Muscle of arm (tissue), 14 donors: ENCODE results near the gene C1orf105. TPM values are rescaled to one million over a fixed set of nuclear protein-coding genes. Genes with fewer than 3 reads are reported as not detected.
"Not testable (repeated sequence)": the region's sequence is repeated elsewhere in the genome, so short reads cannot be mapped to it uniquely, and the experiment has no call there.

ENCODE experiments used
- DNase-seq: peaks from one replicate; pipeline ENCODE4 v3.0.0-alpha.2; 2013
- long read RNA-seq, 11 donors: transcript quantifications; one replicate each; lab custom pipeline, GENCODE V29; 2026
- polyA plus RNA-seq, 12 donors: library from polyadenylated mRNA; unstranded; fragments of 120-200 nt; gene quantifications; one replicate each; pipeline ENCODE4 v1.2.1, GENCODE V29; 2013; ENCODE audit not compliant: insufficient read length in 12 of 12

C1orf105 gene, protein sequence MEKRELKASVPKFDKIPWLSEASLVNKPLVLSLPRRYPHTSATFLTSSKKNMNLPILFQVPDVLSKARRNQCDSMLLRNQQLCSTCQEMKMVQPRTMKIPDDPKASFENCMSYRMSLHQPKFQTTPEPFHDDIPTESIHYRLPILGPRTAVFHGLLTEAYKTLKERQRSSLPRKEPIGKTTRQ
- 100 to 1,000 TPM in 9 of 12 donors, 10 to 100 TPM in 2, not detected in 1; 53.5 to 174 (median 142) TPM for polyA plus RNA-seq
- long read RNA-seq, donor 1 = 0 reads
- long read RNA-seq, donor 2, transcript C1orf105-201 (5 exons, 888 nt) = major isoform, 98 of 162 reads
- long read RNA-seq, donor 2, partial matches to known transcripts = 31 of 162 reads
- long read RNA-seq, donor 2, other reads (novel, unspliced or antisense) = 33 of 162 reads
- long read RNA-seq, donor 3, transcript C1orf105-201 (5 exons, 888 nt) = major isoform, 33 of 38 reads
- long read RNA-seq, donor 3, partial matches to known transcripts = 0 of 38 reads
- long read RNA-seq, donor 3, other reads (novel, unspliced or antisense) = 5 of 38 reads
- long read RNA-seq, donor 4, transcript C1orf105-201 (5 exons, 888 nt) = major isoform, 34 of 47 reads
- long read RNA-seq, donor 4, partial matches to known transcripts = 5 of 47 reads
- long read RNA-seq, donor 4, other reads (novel, unspliced or antisense) = 8 of 47 reads
- long read RNA-seq, donor 5, transcript C1orf105-201 (5 exons, 888 nt) = major isoform, 105 of 177 reads
- long read RNA-seq, donor 5, partial matches to known transcripts = 34 of 177 reads
- long read RNA-seq, donor 5, other reads (novel, unspliced or antisense) = 38 of 177 reads
- long read RNA-seq, donor 6, transcript C1orf105-201 (5 exons, 888 nt) = major isoform, 46 of 93 reads
- long read RNA-seq, donor 6, partial matches to known transcripts = 17 of 93 reads
- long read RNA-seq, donor 6, other reads (novel, unspliced or antisense) = 30 of 93 reads
- long read RNA-seq, donor 7, transcript C1orf105-201 (5 exons, 888 nt) = major isoform, 50 of 65 reads
- long read RNA-seq, donor 7, partial matches to known transcripts = 7 of 65 reads
- long read RNA-seq, donor 7, other reads (novel, unspliced or antisense) = 8 of 65 reads
- long read RNA-seq, donor 8, transcript C1orf105-201 (5 exons, 888 nt) = major isoform, 73 of 105 reads
- long read RNA-seq, donor 8, partial matches to known transcripts = 0 of 105 reads
- long read RNA-seq, donor 8, other reads (novel, unspliced or antisense) = 32 of 105 reads
- long read RNA-seq, donor 9, transcript C1orf105-201 (5 exons, 888 nt) = major isoform, 34 of 59 reads
- long read RNA-seq, donor 9, partial matches to known transcripts = 10 of 59 reads
- long read RNA-seq, donor 9, other reads (novel, unspliced or antisense) = 15 of 59 reads
- long read RNA-seq, donor 10, transcript C1orf105-201 (5 exons, 888 nt) = major isoform, 60 of 91 reads
- long read RNA-seq, donor 10, partial matches to known transcripts = 6 of 91 reads
- long read RNA-seq, donor 10, other reads (novel, unspliced or antisense) = 25 of 91 reads
- long read RNA-seq, donor 11, transcript C1orf105-201 (5 exons, 888 nt) = major isoform, 76 of 112 reads
- long read RNA-seq, donor 11, partial matches to known transcripts = 15 of 112 reads
- long read RNA-seq, donor 11, other reads (novel, unspliced or antisense) = 21 of 112 reads

DNA sequence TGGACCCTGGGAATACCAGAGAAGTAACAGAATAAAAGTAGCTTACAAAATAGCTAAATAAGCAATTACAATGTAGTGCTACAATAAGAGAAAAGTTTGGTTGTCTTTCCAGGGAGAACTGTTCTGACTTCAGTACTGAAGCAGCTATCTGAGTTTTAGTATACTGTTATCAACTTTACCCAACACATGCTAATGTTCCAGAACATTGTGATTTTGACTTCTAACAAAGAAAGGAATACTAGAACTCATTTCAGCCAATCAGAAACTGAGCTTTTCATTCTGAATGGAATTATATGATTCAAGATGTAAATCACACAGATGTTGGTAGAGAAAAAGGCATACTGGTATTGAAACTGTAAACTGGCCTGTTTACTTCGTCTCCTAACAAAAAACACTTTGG, at the start of gene C1orf105:
Gene C1orf105, plus strand, starts transcription at position 301 of the 400 bp plus-strand sequence. CDS start 201 bp downstream, outside the sequence.
- DNase-seq = no peak

DNA sequence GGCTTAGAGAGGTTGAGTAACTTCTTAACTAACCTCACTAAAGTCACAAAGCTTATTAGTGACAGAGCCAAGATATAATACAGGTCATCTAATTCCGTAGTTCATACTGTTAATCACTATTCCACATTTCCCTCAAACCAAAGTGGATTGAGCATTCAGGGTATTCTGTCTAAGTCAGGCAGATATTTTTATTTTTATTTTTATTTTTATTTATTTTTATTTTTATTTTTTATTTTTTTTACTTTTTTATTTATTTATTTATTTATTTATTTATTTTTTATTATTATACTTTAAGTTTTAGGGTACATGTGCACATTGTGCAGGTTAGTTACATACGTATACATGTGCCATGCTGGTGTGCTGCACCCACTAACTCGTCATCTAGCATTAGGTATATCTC, 48.8 kb upstream of the C1orf105 start:
- not testable (repeated sequence) for DNase-seq

DNA sequence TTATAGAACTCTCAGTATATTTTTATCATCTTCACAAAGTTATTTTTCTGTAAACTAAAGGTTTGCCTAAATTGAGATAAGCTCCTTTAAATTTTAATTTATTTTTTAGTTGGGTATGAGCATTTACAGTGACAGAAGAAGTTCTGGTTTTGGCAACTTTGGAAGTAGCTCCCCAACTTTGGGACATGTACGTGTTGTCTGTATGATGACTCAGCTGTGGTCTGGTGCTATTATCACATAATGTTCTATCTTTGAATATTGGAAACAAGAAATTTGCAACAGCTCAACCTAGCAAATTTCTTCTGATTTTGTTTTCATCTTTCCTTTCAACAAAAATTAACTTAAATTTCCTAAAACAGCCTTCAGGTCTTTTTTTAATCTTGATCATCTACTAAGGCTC, 46.6 kb upstream of the C1orf105 start:
- DNase-seq = no peak

DNA sequence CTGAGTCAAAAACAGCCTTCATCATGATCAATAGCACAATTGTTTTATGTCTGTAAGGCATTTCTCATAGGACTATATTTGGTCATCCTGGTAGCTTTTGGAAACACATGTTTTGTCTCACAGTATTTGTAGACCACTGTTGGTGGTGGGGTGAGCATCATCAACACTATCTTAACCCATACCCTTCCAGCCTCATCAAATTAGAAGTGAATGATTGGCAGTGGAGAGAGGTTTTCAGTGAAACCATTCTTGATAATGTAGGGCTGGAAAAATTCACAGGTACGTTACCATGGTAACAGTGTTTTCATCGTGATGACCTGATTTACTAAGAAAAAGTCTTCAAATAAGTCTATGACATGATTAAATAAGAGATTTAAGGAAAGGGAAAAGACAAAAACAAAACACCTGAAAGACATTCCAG, 45.3 kb upstream of the C1orf105 start:
- no peak for DNase-seq

DNA sequence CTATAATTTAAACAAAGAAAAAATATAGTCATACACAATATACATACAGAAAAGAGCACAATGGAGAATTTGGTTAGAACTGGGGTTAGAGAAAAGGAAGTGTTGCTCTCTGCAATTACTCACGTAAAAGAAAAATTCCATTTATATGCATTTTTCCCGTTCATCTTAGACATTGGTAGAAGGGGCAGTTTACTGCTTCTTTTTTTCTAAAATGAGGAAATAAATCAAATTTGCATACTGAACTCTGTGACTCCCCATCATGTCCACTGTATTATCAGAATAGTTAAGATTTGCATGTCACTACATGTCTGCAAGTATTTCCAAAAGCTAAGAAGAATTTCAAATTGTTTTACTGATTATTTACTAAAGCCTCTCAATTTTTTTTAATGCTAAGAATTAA, 44.1 kb upstream of the C1orf105 start:
- no peak for DNase-seq

DNA sequence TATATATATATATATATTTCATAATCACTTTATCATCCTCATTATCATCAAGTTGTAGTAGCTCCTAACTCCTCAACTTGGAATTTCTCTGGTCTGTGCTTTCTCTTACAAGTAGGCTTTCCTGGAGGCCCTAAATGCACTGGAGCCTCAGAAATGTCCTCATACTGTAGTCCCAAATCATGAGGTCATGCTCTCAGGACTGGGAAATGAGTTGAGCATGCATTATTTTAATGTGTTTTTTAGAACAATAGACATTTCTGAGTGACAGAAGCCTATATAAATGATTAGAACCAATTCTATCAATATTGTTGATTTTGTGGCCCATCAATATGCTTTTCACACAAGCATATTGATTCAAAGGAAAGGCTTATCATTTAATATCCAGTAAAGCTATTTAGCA, 42.9 kb upstream of the C1orf105 start:
- no peak for DNase-seq

DNA sequence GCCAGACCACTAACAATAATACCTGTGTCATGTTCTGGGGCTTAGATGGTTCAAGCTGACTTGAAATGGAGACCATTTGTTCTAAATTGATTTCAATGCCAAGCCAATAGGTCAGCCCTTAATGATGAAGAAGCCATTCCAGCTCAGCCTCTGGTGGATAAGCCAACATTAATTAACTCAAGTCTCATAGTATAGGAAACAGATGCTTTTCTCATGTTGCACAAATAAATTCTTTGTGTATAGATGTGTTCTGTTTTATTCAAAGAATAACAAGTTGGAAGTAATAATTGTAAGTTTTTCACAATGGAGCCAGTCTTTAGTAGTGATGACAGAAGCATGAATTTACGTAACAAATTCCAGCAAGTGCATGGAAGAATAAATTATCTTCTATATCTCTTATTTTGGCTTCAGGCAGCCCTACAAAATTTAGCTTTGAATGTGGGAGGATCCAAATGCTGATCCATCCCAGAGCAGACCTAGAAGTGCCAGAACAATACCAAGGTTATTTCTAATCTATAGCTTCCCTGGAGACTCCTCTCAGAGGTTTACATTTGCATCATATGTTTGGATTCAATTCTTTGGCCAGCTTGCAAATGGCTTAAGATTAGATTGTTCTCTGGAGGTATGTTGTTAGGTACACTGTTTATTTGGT, 42.2 kb upstream of the C1orf105 start:
- peak; percentile 65 for DNase-seq

DNA sequence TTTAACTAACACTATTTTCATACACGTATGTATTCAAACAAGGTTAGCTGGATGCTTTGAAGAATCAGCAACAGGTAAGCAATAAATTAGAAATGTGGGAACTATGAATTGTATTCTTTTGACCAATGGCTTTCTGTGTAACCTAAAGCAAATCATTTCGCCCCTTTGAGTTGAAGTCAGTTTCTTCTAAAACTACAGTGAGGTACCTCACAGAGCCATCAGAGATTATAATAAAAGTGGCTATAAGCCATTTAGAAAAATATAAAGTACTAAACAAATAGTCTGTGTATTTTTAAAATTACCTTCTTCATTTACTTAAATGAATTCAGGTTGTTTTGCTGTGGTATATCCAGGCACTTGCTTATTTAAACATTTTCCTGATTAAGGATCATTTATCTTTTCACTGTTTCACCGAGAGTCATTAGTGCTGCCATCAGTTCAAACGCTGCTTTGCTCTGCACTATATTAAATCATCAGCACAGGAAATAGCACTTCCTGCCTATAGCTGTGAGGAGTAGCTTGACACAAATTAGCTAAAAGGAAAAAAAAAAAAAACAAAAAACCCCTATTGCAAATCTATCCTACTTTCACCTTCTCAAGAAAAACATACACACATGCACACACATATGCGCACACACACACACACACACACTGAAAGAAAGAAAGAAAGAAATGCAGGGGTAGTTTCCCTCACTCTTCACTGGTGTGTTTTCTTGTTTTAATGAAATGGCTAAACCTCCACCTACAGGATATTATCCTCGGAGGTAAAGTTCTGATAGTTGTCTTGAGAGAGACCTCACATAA, 39.8 kb upstream of the C1orf105 start:
- no peak for DNase-seq

DNA sequence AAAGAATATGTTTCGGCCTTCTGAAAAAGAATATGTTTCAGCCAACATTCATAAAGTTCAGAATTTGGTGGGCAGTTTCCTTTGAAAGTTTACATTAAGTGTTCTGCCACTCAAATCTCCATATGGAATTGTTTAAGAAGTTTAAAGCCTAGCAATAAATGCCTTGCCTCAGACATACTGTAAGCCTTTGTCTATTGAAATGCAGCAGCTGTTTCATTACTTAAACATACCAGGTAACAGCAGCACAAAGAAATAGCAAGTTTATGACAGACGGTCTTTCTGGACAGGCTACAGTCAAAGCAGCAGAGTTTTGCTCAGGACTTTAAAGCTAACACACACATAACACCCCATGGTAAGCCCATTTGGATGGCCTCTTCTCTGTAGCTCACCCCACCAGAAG, 38.5 kb upstream of the C1orf105 start:
- no peak for DNase-seq

DNA sequence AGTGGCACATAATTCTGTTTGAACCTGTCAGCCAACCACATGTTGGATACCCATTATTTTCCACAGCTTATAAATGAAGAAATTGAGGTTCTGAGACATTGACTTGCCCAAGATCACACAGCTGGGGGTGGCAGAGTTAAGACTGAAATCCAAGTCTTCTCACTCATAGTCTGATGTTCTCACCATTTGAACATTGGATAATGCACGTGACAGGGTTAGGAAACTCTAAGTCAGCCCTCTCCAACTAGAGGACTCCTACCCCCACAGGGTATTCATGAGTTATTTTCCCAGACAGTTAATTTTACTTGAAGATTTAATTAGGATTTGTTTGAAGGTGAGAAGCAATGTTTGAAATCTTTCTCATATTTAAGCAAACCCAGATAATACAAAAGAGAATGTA, 38.1 kb upstream of the C1orf105 start:
- no peak for DNase-seq

DNA sequence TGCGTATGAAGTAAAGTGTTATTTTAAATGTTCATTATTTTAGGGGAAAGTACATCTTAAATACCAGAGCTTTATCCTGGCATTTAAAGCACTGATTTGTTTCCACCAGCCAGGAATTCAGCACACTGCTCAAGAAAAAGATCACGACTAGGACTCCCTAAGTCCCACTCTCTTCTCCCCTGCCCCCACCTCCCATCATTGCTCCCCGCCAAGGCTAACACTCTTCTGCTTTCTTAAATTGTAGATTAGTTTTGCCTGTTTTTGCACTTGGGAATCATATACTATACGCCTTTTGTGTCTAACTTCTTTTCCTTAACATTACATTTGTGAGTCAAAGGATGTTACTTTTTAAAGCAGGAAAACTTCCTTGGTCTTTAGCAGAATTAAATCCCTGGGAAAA, 37.5 kb upstream of the C1orf105 start:
- peak; percentile 57 for DNase-seq

DNA sequence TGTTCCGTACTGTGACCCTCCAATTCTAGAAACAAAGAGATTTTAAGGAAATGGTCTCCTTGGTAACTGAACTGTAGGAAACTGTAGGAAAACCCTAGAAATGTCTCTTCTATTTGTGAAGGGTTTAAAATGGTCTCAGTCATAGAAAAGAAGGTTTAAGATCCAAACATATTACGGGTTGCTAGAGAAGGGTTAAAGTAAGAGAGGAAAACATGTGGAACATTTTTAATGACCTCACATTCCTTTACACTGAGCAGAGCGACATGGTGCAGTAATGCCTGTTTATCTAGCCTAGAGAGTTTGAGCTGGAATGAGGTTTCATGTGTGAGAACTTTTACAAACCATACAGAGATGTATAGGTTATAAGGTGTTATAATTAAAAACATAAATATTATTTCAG, 36.9 kb upstream of the C1orf105 start:
- peak; percentile 59 for DNase-seq

DNA sequence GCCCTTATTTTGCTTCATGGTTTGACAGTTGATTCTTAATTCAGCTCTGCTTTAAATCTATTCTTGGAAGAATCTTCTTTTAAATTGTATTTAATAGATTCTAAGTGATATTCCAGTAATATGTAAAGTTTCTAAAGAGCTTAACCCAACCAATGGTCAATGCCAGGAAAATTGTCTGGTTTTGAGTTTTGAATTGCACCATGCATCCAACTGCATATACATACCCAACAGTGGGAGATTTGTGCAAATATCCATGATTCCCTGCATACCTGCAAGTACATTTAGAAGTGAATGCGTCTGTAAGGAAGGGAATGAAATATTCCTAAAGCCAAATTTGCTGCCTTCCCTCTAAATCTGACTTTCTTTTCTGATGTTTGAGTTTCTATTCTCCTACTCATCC, 35.8 kb upstream of the C1orf105 start:
- no peak for DNase-seq

DNA sequence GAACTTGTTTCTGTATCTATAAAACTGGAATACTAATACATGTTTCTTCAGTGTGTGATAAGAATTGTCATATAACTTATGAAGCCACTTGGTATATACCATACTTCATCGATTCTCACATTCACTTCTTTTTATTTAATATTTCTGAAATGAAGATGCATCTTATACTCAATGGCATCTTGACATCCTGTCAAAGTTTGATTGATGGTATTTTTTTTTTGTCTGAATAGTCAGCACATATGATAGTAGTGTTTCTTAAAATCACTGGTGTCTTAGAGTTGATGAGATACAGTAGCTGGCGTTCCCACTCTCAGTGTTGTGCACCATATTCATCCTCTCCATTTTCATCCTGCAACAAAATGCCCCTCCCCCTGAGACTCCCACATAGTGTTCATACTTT, 34.4 kb upstream of the C1orf105 start:
- no peak for DNase-seq

DNA sequence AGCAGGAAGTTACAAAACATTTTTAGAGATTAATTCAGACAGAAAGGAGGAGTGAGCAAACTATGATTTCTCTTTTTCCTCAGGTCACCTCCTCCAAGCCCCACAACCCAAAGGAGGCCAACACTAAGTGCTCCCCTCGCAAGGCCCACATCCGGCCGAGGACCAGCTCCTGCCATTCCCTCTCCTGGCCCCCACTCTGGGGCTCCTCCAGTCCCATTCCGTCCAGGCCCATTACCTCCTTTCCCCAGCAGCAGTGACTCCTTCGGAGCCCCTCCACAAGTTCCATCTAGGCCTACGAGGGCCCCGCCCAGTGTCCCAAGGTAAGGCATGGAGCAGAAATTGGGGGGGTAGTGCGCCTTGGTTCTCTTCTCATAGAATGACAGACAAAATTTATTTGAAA, 32.0 kb upstream of the C1orf105 start:
- DNase-seq = no peak

DNA sequence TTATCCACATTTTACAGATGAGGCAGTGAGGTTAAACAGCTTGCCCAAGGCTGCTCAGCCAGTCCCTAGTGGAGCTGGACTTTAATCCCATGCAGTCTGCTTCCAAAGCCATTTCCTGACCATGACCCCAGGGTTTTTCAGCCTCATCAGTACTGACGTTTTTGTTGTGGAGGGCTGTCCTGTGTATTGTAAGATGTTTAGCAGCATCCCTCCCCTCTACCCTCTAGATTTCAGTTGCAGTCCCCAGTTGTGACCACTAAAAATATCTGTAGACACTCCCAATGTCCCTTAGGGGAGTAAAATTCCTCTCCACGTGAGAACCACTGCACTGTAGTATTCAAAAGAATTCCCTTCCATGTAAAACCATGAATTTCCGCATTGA, 30.2 kb upstream of the C1orf105 start:
- no peak for DNase-seq

DNA sequence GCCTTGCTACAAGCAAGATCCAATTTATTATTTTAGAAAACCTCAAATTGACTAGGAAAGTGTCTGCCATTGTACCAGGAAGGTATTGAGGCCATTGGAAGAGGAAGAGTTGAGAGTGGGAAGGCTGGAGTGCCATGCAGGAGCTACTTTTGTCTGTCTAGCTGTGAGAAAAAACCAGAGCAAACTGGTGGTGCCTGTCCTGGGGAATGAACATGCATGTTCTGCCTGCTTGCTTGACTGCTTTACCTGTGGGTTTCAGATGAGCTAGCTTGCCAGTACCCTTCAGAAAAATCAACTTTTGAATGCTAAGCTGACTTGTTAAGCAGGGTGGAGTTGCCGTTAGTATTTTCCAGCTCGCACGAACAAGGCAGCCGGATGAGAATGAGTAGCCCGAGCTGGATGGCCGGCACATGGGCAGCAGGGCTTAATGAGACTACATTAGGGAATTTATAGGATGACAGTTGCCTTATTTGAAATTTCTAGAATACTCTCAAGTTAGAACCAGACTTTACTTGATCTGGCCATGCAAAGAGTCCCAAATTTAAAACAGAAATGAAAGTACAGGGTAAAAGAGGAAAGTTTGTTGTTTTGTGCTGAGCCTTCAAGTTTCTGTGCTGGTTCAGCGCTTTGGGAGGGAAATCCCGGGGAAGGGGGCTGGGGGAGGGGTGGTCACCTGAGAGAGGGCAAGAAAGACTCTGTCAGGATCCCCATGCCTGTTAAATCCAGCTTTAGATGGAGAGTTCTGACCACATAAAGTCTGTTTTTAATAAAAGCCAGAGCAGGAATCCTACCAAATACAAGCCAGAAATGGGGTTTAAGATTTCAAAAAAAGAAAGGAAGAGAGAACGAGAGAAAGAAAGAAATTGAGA, 29.6 kb upstream of the C1orf105 start:
- no peak for DNase-seq

DNA sequence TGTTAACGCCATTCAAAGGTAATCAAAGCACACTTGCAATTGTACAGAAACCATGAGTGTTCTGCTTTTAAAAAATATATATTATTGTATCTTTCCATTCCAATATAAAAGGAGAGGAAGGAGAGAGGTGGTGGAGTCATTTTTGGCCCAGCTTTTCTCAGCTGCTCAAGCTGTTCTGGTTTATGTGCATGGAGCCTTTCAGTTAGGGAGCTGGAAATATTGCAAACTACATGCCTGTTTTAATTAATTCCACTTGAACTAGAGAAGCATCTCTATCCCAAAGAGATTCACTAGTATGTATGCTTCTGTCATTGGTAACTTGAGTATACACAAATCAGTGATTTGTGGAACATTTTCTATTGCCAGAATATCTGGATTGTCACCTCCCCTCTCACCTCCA, 28.5 kb upstream of the C1orf105 start:
- no peak for DNase-seq

DNA sequence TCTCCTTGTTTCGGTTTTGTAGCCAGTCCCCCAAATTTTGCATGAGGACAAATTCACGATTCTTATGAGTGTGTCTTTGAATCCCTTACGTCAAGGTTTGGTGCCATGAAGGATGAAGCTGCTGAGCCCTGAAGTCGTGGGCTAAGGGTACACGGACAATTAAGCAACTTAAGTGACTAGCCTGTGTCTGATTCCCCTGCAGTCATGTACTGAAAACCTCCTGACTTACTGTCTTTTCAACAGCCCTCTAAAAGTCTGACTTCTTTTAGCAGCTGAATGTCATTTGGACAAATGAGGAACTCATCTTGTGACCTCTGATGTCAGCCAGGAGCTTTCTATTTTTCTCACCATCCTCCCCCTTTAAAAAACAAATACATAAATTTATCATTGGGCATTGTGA, 27.1 kb upstream of the C1orf105 start:
- DNase-seq = no peak
